ENCODE results near the gene PPTC7.
"Not testable (repeated sequence)": the region's sequence is repeated elsewhere in the genome, so short reads cannot be mapped to it uniquely, and the experiment has no call there.

Gene PPTC7

DNA sequence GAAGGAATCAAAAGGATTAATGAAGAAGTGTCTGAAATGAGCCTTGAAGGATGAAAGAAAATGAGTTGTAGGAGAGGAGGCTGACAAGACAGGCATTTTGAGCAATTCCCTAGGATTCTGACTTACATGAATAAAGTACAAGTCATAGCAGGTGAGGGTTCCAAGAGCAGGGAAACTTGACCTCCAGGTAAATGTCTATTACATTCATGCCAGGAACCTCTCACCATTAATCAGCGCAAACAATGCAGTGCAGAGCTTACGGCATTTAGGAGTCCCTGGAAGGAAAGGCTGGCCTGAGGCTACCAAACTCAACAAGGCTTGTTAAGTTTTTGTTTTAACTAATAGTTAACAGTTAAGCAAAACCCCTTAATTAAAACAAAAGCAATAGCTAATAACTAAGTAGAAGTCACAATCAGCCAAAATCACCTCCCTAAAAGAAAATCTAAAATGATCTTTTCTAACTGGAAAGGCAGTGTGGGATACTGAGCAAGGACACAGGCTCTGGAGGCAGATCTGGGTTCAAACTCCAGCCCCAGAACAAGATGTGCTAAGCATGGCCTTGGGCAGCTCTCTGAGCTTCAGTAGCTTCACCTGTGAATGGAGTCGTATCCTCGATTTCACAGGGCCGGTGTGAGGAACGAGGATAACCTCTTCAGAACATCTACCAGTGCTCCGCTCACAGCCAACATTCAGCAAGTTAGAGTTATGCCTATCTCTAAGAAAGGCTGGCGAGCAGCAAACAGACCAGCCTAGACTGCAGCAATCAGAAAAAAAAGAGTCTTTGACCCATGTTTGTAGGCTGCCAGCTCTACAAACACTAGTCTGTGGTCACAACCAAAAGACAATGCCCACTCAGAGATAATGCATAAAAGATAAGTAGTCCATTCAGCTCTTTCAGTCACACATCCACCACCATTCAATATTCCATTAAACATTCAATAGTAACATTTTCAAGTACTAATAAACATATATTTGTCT lies 16.9 kb downstream of the PPTC7 start:
- Histone ChIP-seq H3K9me3 (ENCODE audit: control insufficient read depth, low read depth, low read length) (no peaks in the 10 kb centered on the region), H3K27ac (ENCODE audit: low read length) (no peak overlapping the region), H3K4me3 (ENCODE audit: low read length) (no peak overlapping the region), H3K27me3 (ENCODE audit: control insufficient read depth, insufficient read depth, low read length) (no peaks in the 10 kb centered on the region), H3K4me1 (ENCODE audit: control insufficient read depth, low read depth, low read length) (no peaks in the 10 kb centered on the region), H3K36me3 (ENCODE audit: control insufficient read depth, low read depth, low read length) (no peaks in the 10 kb centered on the region), H3K9ac (ENCODE audit: low read length) (no peak overlapping the region)

- H3K27ac ChIP-seq (ENCODE audit: low read length): no peak overlapping the region
- H3K27me3 ChIP-seq (ENCODE audit: control insufficient read depth, insufficient read depth, low read length): no peaks in the 10 kb centered on the region
- H3K9ac ChIP-seq (ENCODE audit: low read length): no peak overlapping the region
- no peaks in the 10 kb centered on the region for H3K36me3 ChIP-seq (ENCODE audit: control insufficient read depth, low read depth, low read length)
- H3K9me3 ChIP-seq (ENCODE audit: control insufficient read depth, low read depth, low read length): no peaks in the 10 kb centered on the region
- H3K4me1 ChIP-seq (ENCODE audit: control insufficient read depth, low read depth, low read length): no peaks in the 10 kb centered on the region
- no peak overlapping the region for H3K4me3 ChIP-seq (ENCODE audit: low read length)
These were observed 18.6 kb downstream of the PPTC7 start for GRCh38 chr12:110564471-110564991.

DNA sequence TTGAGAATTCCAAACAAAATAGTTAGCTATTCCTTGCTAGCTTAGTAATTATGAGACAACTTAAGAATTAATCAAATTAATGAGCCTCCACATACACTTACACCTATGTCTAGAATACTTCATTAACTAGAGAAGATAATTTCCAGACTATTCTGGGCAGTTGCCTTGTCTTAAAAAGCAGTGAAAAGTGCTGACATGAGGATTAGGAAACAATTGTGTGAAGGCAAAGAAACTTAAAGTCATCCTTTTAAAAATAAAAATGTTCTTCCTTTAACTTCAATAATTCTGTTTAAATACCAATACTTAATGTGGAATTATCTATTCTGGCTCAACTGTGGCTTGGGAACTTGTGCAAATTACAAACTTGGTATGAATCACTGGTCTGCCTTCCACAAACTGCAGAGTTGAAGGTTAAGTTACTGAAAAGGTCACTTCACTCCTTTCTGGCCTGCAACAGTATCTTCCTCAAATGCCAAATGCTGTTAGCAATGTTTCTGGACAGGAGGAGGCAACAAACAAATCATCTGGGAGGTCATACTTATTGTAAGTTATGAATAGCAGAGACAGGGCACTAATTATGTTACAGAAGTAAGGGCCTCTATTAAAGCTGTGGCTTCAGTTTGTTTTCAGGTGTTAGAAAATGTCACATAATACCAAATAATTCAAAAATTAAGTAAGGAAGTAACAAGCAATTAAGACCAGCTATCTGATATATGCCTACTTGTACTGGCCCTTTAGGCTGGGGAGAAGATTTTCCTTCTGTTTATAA lies 19.2 kb downstream of the PPTC7 start:
- H3K27me3 ChIP-seq (ENCODE audit: control insufficient read depth, insufficient read depth, low read length): no peaks in the 10 kb centered on the region
- no peak overlapping the region for H3K4me3 ChIP-seq (ENCODE audit: low read length)
- H3K27ac ChIP-seq (ENCODE audit: low read length): no peak overlapping the region
- H3K36me3 ChIP-seq (ENCODE audit: control insufficient read depth, low read depth, low read length): no peaks in the 10 kb centered on the region
- no peaks in the 10 kb centered on the region for H3K4me1 ChIP-seq (ENCODE audit: control insufficient read depth, low read depth, low read length)
- no peaks in the 10 kb centered on the region for H3K9me3 ChIP-seq (ENCODE audit: control insufficient read depth, low read depth, low read length)
- H3K9ac ChIP-seq (ENCODE audit: low read length): no peak overlapping the region

GRCh38 chr12:110562386-110562785 lies 20.7 kb downstream of the PPTC7 start:
- not testable (repeated sequence) for H3K4me3 ChIP-seq (ENCODE audit: low read length); H3K9ac ChIP-seq (ENCODE audit: low read length); H3K36me3 ChIP-seq (ENCODE audit: control insufficient read depth, low read depth, low read length); H3K4me1 ChIP-seq (ENCODE audit: control insufficient read depth, low read depth, low read length); H3K9me3 ChIP-seq (ENCODE audit: control insufficient read depth, low read depth, low read length); H3K27ac ChIP-seq (ENCODE audit: low read length); H3K27me3 ChIP-seq (ENCODE audit: control insufficient read depth, insufficient read depth, low read length)

DNA sequence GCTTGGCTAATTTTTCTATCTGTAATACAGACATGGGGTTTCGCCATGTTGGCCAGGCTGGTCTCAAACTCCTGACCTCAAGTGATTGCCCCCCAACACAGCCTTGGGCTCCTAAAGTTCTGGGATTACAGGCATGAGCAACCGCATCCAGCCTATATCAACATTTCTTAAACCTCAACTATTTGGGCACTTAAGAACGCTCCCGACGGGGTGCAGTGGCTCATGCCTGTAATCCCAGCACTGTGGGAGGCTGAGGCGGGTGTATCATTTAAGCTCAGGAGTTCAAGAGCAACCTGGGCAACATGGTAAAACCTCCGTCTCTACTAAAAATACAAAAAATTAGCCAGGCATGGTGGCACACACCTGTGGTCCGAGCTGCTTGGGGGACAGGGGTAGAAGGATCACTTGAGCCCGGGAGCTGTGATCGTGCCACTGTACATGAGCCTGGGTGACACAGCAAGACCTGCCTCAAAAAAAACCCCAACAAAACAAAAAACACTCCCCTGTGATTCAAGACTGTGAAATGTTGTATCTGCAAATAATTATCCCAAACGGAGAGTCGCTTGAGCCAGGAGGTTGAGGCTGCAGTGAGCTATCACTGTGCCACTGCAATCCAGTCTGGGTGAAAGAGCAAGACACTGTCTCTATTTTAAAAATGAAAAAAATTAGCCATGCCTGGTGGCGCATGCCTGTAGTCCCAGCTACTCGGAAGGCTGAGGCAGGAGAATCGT lies 21.5 kb downstream of the PPTC7 start:
- no peak overlapping the region for H3K9ac ChIP-seq (ENCODE audit: low read length)
- H3K4me3 ChIP-seq (ENCODE audit: low read length): no peak overlapping the region
- no peaks in the 10 kb centered on the region for H3K9me3 ChIP-seq (ENCODE audit: control insufficient read depth, low read depth, low read length)
- H3K27me3 ChIP-seq (ENCODE audit: control insufficient read depth, insufficient read depth, low read length): no peaks in the 10 kb centered on the region
- no peaks in the 10 kb centered on the region for H3K36me3 ChIP-seq (ENCODE audit: control insufficient read depth, low read depth, low read length)
- no peak overlapping the region for H3K27ac ChIP-seq (ENCODE audit: low read length)
- H3K4me1 ChIP-seq (ENCODE audit: control insufficient read depth, low read depth, low read length): no peaks in the 10 kb centered on the region

GRCh38 chr12:110560946-110561345 lies 22.2 kb downstream of the PPTC7 start:
- H3K9me3 ChIP-seq (ENCODE audit: control insufficient read depth, low read depth, low read length): no peaks in the 10 kb centered on the region
- no peak overlapping the region for H3K27ac ChIP-seq (ENCODE audit: low read length)
- no peak overlapping the region for H3K4me3 ChIP-seq (ENCODE audit: low read length)
- H3K9ac ChIP-seq (ENCODE audit: low read length): no peak overlapping the region
- no peaks in the 10 kb centered on the region for H3K4me1 ChIP-seq (ENCODE audit: control insufficient read depth, low read depth, low read length)
- H3K27me3 ChIP-seq (ENCODE audit: control insufficient read depth, insufficient read depth, low read length): no peaks in the 10 kb centered on the region
- no peaks in the 10 kb centered on the region for H3K36me3 ChIP-seq (ENCODE audit: control insufficient read depth, low read depth, low read length)

GRCh38 chr12:110560048-110560447 lies 23.1 kb downstream of the PPTC7 start:
- H3K9ac ChIP-seq (ENCODE audit: low read length): no peak overlapping the region
- H3K27ac ChIP-seq (ENCODE audit: low read length): no peak overlapping the region
- H3K27me3 ChIP-seq (ENCODE audit: control insufficient read depth, insufficient read depth, low read length): no peaks in the 10 kb centered on the region
- H3K9me3 ChIP-seq (ENCODE audit: control insufficient read depth, low read depth, low read length): no peaks in the 10 kb centered on the region
- H3K4me3 ChIP-seq (ENCODE audit: low read length): no peak overlapping the region
- no peaks in the 10 kb centered on the region for H3K4me1 ChIP-seq (ENCODE audit: control insufficient read depth, low read depth, low read length)
- no peaks in the 10 kb centered on the region for H3K36me3 ChIP-seq (ENCODE audit: control insufficient read depth, low read depth, low read length)

GRCh38 chr12:110558945-110559344 lies 24.2 kb downstream of the PPTC7 start:
- H3K9ac ChIP-seq (ENCODE audit: low read length); H3K27me3 ChIP-seq (ENCODE audit: control insufficient read depth, insufficient read depth, low read length); H3K9me3 ChIP-seq (ENCODE audit: control insufficient read depth, low read depth, low read length); H3K4me1 ChIP-seq (ENCODE audit: control insufficient read depth, low read depth, low read length); H3K4me3 ChIP-seq (ENCODE audit: low read length); H3K27ac ChIP-seq (ENCODE audit: low read length); H3K36me3 ChIP-seq (ENCODE audit: control insufficient read depth, low read depth, low read length): not testable (repeated sequence)

DNA sequence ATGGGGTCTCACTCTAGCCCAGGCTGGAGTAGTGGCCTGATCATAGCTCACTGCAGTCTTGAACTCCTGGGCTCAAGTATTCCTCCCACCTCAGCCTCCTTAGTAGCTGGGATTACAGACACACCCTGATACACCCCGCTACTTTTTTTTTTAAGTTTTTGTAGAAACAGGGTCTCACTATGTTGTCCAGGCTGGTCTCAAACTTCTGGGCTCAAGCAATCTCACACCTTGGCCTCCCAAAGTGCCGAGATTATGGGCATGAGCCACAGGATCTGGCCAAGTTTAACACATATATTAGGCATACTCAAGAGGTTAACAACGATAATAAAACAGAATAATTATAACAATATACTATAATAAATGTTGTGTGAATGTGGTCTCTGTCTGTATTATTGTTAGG lies 25.8 kb downstream of the PPTC7 start:
- Histone ChIP-seq H3K9ac (ENCODE audit: low read length) (no peak overlapping the region), H3K9me3 (ENCODE audit: control insufficient read depth, low read depth, low read length) (no peaks in the 10 kb centered on the region), H3K4me1 (ENCODE audit: control insufficient read depth, low read depth, low read length) (no peaks in the 10 kb centered on the region), H3K27me3 (ENCODE audit: control insufficient read depth, insufficient read depth, low read length) (no peaks in the 10 kb centered on the region), H3K36me3 (ENCODE audit: control insufficient read depth, low read depth, low read length) (no peaks in the 10 kb centered on the region), H3K4me3 (ENCODE audit: low read length) (no peak overlapping the region), H3K27ac (ENCODE audit: low read length) (no peak overlapping the region)

DNA sequence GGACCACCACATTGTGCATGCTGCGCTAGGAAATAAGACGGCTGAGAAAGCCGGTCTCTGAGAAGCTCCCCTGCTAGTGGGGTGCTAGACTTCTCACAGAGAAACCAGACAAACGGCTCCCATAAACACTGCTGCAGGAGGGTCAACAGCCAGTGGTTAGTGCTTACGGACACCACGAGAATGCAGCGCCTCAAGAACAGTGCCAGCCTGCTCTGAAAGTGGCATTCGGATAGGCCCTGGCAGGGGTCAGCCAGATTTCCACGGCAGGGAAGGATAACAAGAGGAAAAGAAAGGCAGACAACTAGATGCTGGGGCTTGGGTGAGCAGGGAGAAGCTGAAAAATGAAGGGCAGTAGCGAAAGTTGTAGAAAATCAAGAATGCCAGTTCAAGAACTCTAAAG lies 26.4 kb downstream of the PPTC7 start:
- H3K9ac ChIP-seq (ENCODE audit: low read length): no peak overlapping the region
- no peak overlapping the region for H3K4me3 ChIP-seq (ENCODE audit: low read length)
- H3K27me3 ChIP-seq (ENCODE audit: control insufficient read depth, insufficient read depth, low read length): no peaks in the 10 kb centered on the region
- H3K9me3 ChIP-seq (ENCODE audit: control insufficient read depth, low read depth, low read length): no peaks in the 10 kb centered on the region
- H3K4me1 ChIP-seq (ENCODE audit: control insufficient read depth, low read depth, low read length): no peaks in the 10 kb centered on the region
- H3K27ac ChIP-seq (ENCODE audit: low read length): no peak overlapping the region
- H3K36me3 ChIP-seq (ENCODE audit: control insufficient read depth, low read depth, low read length): no peaks in the 10 kb centered on the region

Data from iPS-18a (cell line).